HG02970 (cell line): ENCODE results near the gene ANKRD18B.
"Not testable (repeated sequence)": the region's sequence is repeated elsewhere in the genome, so short reads cannot be mapped to it uniquely, and the experiment has no call there.

Experiments used
- ATAC-seq: cut with Tn5 transposase; IDR thresholded peaks from one replicate; pipeline ENCODE4 v1.9.1; 2021; ENCODE audit warnings: mild to moderate bottlenecking, moderate library complexity, moderate number of reproducible peaks; ENCODE audit not compliant: unreplicated experiment, low FRiP score

The ANKRD18B gene

DNA sequence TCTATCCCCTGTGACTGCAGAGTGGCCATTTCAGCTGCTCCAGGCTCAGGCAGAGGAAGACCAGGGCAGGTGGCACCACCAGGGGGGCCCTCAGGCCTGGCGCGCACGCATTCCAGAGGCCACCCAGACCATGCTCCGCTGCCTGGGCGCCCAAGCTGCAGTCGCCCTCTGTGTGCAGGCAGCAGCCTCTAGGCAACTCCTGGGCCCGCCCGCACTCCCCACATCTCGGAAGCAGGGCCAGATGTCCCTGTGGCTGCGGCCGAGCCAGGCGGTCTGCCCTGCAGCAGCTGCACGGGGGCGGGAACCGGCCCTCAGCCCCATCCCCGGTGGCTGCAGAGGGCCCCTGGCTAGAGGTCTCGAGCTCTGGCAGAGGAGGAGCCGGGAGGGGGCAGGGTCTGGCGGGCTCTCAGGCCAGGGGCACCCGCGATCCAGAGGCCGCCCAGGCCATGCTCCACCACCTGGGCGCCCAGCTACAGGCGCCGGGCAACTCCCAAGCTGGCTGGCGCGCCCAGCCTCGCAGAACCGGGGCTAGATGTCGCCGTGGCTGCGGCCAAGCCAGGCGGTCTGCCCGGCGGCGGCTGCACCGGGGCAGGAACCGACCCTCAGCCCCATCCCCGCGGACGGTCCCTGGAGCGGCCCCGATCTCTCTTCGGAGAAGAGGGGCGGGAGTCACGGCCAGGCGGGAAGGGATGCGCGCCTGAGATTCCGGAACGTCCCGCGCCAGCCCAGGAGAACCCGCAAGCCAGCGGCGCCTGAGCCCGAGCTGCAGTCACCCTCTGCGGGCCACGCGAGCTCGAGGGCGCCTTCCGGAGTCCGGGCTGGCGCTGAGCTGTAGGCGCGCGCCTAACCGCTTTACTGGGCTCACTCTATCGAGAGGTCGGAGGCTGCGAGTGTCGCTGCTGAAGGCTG, at the start of gene ANKRD18B:
TSS of gene ANKRD18B (plus strand) at position 855 of the 909 bp plus-strand sequence. CDS start 239 bp downstream, outside the sequence.
- not testable (repeated sequence) for ATAC-seq

DNA sequence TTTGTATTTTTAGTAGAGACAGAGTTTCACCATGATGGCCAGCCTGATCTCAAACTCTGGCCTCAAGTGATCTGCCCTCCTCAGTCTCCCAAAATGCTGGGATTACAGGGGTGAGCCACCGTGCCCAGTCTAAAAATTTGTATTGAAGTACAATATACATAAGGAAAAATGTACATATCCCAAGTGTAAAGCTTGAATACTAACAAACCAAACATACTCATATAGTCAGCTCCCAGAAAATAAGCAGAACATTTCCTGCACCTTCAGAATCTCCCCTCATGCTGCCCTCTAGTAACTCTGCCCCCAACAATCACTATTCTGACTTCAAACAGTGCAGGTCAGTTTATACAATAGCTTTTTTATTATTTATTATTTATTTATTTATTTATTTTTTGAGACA, 48.7 kb upstream of the ANKRD18B start:
- ATAC-seq, result no peak

DNA sequence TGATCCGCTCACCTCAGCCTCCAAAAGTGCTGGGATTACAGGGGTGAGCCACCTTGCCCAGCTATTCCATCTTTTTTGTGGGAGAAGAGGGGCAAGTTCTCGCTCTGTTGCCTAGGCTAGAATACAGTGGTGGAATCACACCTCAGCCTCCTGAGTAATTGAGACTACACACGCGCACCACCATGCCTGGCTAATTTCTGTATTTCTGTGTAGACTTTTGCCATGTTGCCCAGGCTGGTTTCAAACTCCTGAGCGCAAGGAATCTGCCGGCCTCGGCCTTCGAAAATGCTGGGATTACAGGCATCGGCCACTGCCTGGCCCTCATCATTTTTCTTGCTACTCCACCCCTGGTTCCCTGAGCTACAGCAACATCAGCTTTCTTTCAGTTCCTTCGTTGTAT, 47.5 kb upstream of the ANKRD18B start:
- no peak for ATAC-seq

DNA sequence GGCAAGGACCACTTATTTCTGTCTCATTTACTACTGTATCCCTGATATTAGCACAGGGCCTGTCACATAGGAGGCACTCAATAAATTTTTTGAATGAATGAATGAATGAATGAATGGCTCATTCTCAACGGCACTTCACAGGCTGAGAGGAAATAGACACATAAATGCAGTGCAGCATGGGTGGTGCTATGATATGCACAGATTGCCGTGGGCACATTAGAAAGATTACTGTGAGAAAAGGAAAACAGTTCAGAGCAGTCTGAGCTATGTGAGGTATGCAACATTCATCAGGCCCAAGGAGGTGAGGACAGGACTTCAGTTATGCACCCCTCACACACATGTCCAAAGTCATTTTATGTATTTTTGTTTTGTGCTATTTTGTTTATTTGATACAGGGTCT, 43.9 kb upstream of the ANKRD18B start:
- no peak for ATAC-seq

DNA sequence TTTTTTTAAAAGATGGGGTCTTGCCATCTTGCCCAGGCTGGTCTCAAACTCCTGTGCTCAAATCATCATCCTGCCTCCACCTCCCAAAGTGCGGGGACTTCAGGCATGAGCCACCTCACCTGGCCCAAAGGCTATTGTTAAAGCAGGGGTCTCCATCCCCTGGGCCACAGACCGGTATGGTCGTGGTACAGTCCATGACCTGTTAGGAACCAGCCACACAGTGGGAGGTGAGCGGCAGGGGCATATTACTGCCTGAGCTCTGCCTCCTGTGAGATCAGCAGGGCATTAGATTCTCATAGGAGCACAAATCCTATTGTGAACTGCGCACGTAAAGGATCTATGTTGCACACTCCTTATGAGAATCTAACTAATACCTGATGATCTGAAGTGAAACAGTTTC, 43.1 kb upstream of the ANKRD18B start:
- no peak for ATAC-seq

DNA sequence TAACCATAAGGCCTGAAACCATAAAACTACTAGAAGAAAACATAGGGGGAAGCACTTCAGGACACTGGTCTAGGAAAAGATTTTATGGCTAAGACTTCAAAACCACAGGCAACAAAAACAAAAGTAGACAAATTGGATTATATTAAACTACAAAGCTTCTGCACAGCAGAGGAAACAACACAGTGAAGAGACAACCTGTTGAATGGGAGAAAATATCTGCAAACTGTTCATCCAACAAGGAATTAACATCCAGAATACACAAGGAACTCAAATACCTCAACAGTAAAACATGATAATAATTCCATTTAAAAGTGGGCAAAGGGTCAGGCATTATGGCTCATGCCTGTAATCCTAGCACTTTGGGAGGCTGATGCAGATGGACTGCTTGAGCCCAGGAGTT, 38.7 kb upstream of the ANKRD18B start:
- ATAC-seq, result not testable (repeated sequence)

DNA sequence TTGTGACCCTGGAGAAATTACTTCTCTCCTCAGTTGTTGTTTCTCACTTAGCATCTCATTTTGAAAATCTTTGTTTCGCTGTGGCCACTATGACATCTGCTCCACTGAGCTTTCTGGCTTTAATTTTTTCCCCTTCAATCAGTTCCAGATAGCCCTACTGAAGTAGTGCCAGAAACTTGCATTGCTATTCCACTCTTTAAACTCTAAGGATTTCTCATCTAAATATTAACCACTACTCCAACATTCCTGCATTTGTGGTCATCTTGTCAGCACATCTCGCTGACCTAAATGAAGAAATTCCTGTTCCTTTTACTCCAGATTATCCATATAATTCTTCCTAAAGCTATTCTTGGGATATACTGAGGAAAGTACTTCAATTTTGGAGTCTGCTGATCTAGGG, 35.0 kb upstream of the ANKRD18B start:
- no peak for ATAC-seq

DNA sequence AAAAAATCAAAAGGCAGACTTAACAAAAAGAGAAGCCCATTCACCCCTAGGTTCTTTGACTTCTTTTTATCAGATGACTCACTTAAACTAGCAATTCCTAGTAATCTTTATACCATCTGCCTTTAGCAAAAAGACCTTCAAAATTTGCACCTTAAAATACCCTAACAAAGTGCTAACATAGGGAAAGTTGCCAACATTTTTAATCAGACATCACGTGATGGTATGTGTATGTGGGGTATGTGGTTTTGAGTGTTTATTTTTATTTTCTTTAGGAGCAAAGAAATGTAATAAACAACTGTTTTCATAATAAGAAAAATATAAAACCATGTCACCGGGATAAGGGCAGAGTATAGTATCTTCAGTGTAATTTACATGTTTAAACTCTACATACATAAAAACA, 30.2 kb upstream of the ANKRD18B start:
- not testable (repeated sequence) for ATAC-seq

DNA sequence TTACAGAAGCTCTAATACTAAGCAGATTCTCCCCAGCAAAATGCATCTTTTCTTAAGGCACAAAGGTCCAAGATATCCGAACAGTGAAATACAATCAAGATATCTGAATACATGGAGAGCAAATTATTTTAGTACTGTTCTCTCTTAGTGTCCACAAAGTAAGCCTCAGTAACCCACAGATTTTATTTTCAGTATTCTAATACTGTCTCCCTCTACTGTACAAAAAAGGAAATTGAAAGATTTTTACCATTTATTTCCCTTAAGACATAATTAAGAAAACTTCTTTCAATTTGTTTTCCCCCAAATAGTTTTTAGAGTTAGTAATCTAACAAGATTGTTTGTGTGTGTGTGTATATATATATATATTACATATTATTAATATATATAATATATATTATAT, 25.7 kb upstream of the ANKRD18B start:
- no peak for ATAC-seq

DNA sequence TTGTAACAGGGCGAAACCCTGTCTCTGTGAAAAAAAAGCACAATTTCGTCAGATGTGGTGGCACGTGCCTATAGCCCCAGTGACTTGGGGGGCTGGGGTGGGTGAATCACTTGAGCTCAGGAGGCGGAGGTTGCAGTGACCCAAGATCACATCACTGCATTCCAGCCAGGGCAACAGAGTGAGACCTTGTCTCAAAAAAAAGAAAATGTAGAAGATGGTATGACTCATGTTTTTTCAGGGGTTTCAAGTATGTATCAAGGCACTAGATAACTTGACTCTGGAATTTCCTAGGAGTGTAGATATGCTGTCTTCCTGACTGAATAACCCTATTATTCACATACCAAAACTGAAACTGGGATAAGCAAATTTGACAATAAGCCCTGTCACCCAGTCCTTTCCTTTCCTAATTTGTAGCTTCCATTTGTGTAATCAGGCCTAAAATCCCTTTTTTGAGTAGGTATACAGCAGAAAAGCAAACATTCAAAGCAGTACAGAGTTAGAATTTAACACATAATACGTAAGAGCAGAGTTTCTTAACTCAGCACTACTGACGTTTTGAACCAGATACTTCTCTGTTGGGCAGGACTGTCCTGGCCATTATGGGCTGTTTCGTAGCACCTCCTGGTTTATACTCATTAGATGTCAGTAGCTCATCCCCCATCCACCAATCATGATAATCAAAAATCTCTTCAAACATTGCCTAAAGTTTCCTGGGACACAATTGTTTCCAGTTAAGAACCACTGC, 17.3 kb upstream of the ANKRD18B start:
- ATAC-seq, result no peak

DNA sequence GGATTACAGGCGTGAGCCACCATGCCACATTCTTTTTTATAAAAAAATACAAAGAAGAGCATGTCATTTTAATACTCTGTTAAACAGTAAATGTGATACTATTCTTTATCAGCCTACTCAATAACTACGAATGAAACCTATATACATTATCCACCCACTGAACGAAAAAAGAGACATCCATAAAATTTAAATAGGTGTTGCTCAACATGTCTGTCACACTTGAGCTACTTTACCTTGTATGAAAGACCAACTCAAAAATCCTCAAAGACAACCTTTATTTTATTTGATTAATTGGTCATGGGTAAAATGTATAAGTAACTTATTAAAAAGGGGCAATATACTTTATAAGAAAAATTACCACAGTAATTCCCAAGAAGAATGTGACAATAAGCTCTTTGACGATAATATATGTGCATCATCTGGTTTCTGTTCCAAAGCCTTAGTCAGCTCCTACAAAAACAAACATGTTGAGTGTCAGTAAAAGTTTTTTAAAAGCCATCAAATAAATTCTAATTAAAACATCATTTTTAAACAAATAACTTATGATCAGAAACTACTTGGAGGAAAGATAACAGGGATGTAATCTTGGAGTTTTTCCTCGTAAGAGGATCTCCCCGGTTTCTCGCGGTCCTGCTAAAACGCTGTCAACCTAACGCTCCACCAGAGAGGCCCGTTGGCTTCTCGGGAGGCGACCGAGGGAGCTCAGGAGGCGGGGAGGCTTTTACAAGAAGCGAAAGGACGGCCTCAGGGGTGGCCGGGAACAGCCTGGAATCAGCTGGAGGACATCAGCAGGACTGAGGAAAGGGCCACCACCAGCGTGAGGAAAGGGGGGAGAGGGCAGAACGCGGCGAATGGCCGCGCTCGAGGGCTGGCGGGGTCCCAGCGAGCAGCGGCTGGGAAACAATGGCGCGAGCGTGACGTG, 13.5 kb upstream of the ANKRD18B start:
- no peak for ATAC-seq

DNA sequence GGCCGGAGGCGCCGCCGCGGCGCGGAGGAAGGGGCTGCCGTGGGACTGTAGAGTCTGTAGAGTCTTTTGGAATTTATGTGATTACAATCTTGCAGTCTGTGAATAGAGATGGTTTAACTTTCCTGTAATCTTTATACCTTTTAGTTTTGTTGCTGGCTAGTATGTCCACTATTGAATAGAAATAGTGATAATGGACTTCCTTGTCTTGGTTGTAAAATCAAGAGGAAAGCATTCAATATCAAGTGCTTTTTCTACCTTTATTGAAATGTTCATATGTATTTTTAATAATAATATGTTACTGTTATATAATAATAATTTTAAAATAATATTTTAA, 12.9 kb upstream of the ANKRD18B start:
- not testable (repeated sequence) for ATAC-seq

DNA sequence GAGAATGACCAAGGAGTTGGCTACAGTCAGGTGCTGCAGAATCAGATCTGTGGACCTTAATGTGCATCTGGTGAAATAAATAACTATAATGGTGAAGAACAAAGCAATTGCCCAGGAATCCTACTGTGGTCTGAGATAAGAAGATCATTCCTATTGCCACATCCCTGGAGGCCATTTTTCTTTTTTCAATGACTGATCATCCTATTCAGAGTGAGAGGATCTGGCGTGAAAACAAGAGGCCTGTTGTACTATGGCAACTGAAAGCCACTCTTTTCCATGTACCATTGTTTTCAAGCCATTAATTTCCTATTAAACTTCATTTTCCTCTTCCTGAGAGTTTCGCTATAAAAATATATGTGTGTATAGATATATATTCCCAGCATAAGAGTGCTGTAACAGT, 11.5 kb upstream of the ANKRD18B start:
- ATAC-seq, result not testable (repeated sequence)

DNA sequence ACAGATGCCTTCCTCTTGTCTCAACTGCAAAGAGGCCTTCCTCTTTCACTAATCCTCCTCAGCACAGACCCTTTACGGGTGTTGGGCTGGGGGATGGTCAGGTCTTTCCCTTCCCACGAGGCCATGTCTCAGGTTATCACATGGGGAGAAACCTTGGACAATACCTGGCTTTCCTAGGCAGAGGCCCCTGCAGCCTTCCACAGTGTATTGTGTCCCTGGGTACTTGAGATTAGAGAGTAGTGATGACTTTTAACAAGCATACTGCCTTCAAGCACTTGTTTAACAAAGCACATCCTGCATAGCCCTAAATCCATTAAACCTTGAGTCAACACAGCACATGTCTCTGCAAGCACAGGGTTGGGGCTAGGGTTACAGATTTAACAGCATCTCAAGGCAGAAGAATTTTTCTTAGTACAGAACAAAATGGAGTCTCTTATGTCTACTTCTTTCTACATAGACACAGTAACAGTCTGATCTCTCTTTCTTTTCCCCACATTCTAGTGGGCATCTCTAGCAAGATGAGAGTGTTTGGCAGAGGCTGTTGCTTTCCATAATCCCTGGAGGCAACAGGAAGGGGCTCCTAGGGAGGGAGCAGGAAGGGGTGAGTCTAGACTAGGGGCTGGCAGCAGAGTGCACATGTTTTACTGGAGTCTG, 8.6 kb upstream of the ANKRD18B start:
- not testable (repeated sequence) for ATAC-seq

DNA sequence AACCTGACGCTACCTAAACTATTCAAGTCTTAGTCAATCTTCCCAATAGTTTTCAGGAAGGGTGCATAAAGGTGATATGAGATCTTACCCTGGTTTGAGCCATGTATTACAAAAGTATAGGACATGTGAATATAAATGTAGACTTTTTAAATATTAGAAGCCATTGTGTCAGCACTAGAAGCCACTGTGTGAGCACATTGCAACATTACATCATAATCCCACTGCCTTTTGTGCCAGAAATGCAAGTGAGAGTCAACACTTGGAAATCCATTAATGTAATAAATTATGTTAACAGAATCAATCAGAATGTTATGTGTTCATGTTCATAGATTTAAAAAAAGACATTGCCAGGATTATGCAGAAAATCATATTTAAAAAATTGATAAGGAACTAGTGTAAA, 7.7 kb upstream of the ANKRD18B start:
- not testable (repeated sequence) for ATAC-seq

DNA sequence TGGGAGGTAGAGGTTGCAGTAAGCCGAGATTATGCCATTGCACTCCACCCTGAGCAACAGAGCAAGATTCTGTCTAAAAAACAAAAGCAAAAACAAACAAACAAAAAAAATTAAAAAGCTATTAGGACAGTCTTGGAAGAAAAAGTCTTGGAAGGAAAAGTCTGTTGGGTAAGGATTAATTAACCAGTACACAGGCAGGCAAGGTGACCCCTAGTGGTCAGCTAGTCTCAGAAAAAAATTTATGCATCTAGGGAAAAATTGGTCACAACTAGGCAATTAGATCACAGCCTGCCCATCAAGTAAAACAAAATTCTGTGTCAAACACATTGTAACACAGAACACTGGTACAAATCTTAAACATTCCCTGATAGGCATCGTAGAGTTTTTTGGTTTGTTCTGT, 6.7 kb upstream of the ANKRD18B start:
- ATAC-seq, result no peak

DNA sequence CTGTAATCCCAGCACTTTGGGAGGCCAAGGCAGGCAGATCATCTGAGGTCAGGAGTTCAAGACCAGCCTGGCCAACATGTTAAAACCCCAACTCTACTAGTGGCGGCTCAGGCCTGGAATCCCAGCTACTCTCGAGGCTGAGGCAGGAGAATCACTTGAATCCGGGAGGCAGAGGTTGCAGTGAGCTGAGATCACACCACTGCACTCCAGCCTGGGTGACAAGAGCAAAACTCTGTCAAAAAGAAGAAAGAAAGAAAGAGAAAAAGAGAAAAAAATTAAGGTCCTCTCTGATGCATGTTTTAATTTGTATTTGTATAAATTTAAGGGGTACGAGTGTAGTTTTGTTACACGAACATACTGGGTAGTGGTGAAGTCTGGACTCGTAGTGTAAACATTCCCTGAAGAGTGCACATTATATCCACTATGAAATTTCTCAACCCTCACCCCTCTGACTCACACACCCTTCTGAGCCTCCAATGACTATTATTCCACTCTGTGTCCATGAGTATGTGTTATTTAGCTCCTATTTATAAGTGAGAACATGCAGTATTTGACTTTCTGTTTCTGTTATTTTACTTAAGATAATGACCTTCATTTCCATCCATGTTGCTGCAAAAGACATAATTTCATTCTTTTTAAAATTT, 6.0 kb upstream of the ANKRD18B start:
- not testable (repeated sequence) for ATAC-seq

DNA sequence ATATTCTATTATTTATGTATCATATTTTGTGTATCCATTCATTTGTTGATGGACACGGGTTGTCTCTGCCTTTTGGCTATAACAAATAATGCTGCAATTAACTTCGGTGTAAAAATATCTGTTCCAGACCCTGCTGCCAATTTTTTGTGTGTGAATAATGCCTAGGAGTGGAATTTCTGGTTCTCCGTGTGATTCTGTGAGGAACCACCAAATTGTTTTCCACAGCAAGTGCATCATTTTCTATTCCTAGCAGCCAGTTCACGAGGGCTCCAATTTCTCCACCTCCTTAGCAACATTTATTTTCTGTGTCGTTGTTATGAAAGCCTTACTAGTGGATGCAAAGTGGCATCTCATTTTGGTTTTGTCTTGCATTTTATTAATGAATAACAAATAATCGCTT, 2.2 kb upstream of the ANKRD18B start:
- not testable (repeated sequence) for ATAC-seq

DNA sequence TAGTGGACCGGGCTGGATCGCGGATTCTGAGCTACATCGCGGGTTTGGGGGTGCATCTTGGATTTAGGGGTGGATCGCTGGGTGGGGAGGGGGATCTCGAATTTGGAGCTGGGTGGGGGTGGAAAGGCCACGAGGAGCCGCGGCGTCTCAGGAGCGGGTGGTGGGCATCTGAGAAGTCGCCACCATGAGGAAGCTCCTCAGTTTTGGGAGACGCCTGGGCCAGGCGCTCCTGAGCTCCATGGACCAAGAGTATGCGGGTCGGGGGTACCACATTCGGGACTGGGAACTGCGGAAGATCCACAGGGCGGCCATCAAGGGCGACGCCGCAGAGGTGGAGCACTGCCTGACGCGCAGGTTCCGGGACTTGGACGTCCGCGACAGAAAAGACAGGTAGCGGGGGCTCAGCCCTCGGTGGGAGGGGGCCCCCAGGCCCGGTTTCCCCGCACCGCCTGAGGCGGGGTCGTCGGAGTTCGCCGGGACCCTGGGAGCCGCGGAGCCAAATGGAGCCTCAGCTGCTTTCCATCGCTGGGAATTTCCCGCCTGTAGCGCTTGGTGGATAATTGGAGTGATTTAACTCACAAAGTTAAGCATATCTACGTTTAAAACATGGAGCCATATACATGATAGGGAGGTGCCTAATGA, 376 bp downstream of the ANKRD18B start:
- no peak for ATAC-seq
